ENCODE data around the gene KCNA3.
"Not testable (repeated sequence)": the region's sequence is repeated elsewhere in the genome, so short reads cannot be mapped to it uniquely, and the experiment has no call there.

The KCNA3 gene

DNA sequence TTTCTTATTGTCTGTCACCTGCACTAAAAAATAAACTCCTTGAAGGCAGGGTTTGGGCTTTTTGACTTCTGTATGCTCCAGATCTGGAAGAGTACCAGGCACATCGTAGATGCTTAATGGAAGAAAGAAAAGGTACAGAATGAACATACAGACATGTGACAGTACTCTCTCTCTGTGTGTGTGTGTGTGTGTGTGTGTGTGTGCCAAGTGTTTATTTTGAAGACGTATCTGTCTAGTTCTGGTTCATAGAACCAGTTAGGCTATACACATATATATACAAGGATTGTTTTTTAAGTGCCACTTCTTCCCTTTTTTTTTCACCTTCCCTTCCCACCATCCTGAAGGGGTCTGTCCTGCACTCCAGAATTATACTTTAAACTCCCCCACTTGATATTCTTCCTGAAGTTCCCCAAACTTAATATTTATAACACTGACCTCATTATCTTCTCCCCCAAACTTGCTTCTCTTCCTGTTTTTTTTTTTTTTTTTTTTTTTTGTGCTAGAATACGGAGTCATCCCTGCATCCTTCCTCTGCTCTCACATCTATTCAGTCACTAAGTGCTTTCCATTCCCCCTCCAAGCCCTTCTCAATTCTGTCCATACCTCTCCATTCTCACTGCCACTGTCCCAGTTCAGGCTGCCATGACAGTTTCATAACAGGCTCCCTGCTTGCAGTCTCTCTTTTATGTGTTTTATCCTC lies 5.4 kb upstream of the KCNA3 start:
- DNase-seq (ENCODE audit: low spot score) = no peak

DNA sequence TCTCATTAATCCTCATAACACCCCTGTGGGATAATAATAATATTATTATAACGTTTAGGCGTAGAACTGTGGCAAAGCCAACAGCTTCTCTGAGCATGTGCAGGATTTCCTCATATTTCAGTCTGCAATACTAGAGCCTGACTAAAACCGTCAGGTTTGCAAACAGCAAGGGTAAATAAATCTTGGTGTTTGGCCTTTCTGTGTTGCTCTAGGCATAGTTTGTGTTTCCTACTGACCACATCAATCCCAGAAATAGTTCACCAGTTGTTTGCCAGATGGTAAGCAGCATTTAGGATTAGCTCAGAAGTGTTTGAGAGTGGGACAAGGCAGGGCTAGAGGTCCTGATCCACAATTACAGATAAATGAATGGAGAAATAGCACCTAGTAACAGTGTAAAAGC lies 2.8 kb upstream of the KCNA3 start:
- no peak for DNase-seq (ENCODE audit: low spot score)

DNA sequence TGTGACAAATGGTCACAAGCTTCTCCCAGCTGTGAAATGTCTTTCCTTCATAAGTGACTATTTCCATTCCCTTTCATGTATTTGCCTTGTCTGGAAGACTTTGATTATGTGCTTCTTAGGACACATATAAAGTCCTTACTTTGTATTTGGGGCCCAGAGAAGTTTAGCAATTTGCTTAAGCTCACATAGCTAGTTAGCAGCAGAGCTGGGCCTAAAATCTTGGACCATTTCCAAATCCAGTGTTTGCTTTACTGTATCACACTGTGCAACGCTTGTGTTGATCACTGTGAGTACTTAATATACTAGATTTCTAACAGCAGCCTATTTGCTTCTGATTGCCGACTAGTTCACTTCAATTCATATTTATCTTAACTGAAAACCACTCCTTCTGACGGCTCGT lies 2.2 kb upstream of the KCNA3 start:
- DNase-seq (ENCODE audit: low spot score) = no peak

DNA sequence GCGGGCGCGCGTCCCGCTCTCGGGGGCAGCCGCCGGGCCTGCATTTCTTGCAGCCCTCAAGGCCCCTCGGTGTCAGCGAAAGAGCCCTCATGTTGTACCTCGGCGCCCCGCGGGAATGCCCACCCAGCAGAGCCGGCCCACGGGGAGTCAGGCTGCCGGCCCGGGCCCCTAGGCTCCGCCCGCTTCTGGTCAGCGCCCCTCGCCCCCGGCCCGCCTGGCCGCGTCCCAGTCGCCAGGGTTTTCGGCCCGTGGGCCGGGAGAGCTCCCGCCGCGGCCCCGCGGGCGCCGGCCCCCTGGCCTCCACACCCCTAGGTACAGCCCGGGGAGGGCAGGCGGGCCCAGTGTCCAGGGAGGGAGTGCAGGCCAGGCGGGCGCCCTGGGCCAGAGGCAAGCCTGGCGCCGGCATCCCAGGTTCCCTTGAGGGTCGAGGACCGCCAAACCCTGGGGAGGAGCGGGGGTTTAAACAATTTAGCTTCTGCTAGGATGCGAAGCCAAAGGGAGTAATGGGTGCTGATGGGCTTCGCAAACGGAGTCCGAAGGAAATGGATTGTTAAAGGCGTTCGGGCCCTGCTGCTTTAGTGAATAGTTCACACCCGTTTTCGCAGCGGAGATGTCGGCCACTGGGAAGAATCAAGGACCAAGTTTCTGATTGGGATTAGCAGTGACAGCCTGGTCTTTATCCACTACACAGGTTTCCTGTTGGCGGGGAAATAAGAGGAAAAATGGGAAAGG lies 486 bp upstream of the KCNA3 start:
- DNase-seq (ENCODE audit: low spot score) = no peak

DNA sequence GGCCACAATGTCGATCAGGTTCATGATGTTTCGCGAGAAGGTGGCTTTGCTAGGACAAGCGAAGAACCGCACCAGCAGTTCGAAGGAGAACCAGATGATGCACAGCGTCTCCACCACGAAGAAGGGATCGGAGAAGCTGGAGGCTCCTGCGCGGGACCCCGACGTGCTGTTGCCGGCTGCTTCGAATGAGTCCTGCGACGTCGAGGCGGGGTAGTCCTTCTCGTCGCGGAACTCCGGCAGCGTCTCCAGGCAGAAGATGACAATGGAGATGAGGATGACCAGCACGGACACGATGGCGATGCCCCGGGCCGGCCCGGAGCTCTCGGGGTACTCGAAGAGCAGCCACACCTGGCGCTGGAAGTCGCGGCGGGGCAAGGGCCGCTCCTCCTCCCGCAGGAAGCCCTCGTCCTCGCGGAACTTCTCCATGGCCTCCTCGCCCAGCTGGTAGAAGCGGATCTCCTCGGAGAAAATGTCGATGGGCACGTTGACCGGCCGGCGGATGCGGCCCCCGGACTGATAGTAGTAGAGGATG lies 869 bp downstream of the KCNA3 start:
- DNase-seq (ENCODE audit: low spot score) = no peak

DNA sequence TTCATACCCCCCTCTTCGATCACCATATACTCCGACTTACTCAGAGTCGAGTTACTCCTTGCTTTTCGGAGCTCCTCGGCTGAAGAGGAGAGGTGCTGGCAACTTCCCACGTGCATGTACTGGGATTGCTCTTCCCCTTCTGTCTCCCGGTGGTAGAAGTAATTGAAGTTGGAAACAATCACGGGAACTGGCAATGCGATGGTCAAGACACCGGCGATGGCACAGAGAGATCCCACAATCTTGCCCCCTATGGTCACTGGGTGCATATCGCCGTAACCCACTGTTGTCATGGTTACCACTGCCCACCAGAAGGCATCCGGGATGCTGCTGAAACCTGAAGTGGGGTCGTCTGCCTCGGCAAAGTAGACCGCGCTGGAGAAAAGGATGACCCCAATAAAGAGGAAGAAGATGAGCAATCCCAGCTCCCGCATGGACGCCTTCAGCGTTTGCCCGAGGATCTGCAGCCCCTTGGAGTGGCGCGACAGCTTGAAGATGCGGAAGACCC lies 1.5 kb downstream of the KCNA3 start:
- DNase-seq (ENCODE audit: low spot score) = no peak

DNA sequence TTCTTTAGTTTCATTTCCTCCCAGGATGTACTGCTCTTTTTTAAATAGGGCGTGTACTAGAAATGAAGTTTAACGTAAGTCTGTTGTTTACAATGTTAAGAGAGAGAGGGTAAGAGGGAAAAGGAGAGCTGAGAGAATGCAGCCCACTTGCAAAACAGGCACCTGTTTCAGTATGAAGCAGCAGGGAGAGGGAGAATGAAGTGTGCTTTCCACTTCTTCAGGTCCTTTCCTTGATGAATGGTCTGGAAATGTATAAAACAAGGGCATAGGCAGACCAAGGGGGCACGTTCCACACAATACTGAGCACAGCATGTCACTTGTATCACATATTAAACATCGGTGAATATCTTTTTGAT lies 2.0 kb downstream of the KCNA3 start:
- DNase-seq (ENCODE audit: low spot score) = no peak

DNA sequence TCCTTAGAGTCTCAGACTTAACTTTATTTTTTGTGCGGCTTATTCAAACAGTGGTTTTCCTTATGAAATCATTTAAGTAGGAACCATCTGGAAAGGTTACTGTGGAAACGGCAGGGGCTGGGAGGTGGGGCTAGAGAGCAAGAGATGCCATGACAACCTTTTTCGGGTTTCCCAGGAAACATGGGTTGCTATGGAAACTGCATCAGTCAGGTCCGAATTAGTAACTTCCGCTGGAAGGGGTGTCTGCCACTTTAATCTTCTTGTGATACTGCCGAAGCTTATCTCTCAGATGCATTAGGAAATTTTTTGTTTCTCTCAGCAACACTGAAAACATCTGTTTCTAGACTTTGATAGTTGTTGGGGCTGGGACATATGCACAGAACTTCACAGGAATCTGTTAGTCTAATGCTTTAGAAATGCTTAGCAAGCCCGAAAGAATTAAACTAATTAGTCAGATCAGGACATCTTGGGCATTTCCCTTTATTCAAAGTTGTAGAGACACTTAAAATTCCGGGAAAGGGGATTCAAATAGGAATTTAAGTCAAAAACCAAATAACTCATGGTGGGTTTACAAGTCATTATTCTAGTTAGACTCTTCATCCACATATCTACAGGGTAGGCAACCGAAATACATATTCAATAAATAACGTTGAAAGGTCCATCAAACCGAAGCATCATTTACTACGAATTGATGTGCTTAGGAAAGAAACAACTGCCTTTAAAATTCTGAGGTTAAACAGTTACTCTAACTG lies 2.6 kb downstream of the KCNA3 start:
- no peak for DNase-seq (ENCODE audit: low spot score)

DNA sequence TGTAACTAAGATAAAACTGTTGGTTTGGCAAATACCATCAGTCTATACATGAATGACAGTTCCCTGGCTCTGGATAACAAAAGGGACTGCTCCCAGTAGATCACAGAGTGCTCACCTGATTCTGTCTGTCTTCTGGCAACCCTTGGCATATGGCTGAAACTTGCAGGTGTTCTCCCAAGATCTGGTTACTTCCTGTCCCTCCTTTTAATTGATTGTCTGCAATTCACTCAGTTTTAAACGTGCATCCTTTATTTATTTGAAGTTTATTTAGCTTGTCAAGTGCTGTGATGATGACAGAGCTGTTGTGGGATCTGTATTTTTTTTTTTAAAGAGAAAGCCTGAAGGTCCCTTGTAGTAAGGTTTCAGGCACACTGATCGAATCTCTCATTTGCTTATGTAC lies 3.4 kb downstream of the KCNA3 start:
- DNase-seq (ENCODE audit: low spot score) = no peak

DNA sequence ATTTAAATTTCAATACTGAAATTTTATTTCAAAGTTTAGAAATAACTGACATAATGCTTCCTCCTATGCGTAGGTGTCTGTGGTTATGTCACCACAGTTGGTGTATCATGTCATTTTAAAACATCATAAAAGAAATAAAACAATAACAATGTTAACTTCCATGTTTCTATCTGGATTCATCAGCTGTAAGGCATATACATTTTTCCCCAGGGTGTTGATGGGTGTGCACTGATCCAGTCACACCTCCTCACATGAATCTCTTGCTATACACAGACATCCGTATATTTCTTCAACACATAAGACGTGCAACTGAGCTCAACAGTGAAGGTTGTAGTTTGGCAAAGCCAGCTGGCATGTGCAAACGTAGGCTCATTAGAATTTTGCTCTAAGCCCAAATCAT lies 6.2 kb downstream of the KCNA3 start:
- DNase-seq (ENCODE audit: low spot score) = no peak

DNA sequence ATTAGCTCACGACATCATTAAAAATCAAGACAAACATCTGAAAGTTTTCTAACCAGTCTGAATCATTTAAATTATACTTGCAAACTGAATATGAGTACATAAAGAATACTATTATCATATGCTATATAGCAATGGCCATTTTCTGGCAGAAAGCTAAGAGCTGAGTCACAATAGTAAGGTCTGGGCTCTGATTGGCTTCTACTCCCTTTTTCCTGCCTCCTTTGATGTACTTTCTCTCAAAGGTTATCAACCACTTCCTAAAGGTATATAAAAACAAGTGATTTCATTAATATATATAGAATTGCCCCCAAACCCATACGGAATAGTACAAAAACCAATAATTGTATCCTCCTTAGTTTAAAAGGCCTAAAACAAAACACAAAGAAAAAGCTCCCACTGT lies 7.0 kb downstream of the KCNA3 start:
- DNase-seq (ENCODE audit: low spot score) = no peak

DNA sequence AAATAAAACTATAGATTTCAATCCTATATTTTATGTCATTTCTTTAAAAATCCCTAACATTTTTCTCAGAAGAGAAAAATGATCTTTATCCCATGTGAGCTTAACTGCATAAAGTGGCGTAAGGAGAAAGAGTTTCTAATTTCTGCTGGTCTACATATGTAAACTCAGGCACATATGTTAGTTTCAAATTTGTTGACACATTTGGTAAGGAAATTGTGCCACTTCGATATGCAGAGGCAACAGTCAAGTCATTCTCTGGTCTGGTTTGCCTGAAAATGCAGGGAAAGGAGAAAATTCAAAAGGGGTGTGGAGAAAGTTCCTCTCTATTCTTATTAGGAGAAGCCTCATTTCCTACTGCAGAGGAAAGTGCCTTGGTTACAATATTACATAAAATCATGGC lies 11.5 kb downstream of the KCNA3 start:
- DNase-seq (ENCODE audit: low spot score) = no peak

DNA sequence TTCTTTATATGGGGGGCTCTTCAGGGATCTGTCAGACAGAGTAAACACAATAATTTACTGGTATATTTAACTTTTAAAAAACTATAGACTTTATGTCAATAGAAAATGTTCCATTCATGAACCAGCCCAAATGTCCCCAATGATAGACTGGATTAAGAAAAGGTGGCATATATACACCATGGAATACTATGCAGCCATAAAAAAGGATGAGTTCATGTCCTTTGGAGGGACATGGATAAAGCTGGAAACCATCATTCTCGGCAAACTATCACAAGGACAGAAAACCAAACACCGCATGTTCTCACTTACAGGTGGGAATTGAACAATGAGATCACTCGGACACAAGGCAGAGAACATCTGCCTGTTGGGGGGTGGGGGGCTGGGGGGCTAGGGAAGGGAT lies 15.2 kb downstream of the KCNA3 start:
- DNase-seq (ENCODE audit: low spot score) = not testable (repeated sequence)

DNA sequence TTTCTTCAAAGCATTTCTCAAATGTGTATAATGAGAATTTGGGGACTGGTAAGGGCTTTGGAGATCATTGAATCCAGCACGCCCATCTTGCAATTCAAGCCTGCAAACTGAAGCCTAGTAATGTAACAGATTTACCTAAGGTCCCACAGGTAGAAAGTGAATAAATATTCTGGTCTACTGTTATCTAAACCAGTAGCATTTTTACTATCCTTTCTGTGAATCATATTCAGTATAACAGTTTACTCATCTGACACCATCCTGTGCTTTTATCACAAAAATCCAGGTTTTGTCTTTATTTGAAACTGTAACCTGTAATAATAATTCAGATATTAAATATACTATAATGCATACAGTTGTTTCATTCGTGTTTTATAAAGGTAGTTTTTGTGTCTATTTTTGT lies 17.4 kb downstream of the KCNA3 start:
- DNase-seq (ENCODE audit: low spot score) = no peak

DNA sequence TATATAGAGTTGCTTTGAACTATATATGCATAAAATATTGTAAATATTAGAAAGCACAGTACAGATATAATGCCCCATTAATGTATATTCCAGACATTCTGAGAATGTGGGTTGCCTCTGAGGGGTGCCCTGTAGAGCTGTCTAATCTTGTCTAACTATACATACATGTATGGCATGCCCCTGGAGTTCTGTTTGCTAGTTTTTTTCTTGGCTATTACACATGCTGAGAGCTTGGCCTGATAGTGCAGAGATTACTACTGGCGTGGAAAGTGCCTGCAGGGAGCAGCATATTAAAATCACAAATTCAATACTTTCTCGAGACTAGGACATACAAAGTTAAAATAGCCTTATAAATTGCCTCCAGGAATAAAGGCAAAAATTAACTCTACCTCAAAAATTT lies 24.1 kb downstream of the KCNA3 start:
- DNase-seq (ENCODE audit: low spot score) = no peak

DNA sequence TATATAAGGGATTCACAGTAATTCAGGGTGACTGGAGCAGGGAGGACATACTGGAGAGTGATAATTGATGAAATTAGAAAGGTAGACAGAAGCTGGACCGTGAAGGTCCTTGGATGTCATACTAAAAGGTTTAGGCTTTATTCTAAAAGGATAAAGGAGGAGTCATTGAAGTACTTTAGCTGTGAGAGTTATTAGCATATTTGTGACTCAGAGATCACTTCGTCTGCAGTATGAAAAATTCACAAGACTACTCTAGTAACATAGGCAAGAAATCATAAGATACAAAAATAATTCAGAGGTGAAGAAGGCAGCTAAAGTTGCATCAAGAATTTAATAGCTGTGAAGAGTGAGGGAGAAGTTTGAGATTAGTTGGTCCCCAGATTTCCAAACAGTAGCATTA lies 26.3 kb downstream of the KCNA3 start:
- no peak for DNase-seq (ENCODE audit: low spot score)

DNA sequence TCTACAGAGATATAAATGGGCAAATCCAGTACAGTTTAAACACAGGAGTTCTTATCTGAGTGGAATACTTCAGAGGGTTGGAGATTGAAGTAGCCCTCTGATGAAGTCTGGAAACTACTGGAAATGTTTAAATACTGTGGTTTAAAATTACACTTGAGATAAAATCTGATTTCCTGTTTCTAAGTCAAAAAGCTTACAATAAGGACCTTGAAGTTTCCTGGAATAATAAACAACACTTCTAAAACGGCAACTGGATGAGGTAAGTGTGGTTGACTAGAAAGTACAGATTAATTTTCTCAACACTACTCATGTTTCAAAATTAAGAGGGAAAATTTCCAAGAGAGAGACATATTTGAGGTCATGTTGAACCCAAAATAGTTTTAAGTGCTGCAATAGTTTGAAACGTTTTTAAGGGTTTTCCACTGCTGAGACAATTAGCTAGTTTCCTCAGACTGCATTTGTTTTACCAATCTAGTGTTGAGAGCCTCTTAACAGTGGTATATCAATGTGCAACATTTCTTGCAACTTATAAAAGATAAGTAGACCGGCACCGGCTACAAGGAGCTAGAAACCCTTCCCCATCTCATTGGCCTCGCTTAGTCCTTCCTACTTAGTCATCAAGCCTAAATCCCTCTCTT lies 27.4 kb downstream of the KCNA3 start:
- no peak for DNase-seq (ENCODE audit: low spot score)

DNA sequence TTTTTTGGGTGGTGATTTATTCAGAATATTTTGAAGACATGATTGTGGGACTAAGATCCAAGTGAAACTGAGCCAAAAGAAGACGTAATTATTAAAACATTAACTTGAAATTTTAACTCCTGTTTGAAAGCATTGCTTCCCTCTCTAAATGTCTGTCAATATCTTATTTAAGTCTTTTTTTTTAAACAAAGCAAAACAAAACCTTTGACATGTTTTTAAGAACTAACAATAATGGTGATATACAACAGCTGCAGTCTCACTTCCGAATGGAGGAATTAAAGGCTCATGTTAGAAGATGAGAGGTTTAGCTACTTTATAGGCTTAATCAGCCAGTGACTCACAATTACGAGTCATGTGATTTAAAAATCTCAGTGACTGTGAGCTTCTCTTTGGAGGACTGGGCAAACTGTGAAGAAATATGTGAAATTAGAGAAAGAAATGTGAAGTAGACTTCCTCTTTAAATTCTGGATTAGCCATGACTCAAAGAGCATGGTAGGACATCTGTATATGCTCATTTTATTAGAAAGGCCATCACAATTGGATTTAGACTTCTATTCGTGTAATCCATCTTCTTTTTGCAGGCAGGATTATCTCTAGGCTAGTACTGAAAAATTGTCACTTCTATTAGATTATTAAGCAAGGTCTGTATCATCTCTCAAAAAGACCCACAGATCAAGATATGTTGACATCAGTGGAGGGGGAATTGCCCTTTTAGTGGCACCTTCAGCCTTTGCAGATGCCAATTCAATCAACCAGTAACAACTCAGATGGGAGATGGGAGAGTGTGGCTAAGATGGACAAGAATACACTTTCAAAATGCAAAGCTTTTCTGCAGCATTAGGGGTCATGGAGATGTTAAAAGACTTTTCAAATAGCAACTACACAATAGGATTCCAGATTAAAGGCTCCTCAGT lies 28.7 kb downstream of the KCNA3 start:
- DNase-seq (ENCODE audit: low spot score) = peak; percentile 80

DNA sequence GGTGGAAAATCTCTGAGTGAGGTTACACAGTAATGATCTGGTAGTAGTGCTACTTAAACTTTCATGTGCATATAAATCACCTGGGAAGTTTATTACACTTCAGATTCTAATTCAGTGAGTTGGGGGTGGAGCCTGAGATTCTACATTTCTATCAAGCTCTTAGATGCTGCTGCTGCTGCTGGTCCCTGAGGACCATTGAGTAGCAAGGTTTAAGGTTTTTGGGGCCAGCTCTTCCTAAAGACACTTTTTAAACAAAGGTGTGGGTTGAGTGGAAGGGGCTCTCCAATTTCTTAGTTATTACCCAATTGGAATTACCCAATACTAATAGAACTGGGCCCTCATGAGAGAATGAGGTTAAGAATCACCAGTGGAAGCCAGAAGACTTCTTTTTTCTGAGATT lies 29.5 kb downstream of the KCNA3 start:
- no peak for DNase-seq (ENCODE audit: low spot score)

DNA sequence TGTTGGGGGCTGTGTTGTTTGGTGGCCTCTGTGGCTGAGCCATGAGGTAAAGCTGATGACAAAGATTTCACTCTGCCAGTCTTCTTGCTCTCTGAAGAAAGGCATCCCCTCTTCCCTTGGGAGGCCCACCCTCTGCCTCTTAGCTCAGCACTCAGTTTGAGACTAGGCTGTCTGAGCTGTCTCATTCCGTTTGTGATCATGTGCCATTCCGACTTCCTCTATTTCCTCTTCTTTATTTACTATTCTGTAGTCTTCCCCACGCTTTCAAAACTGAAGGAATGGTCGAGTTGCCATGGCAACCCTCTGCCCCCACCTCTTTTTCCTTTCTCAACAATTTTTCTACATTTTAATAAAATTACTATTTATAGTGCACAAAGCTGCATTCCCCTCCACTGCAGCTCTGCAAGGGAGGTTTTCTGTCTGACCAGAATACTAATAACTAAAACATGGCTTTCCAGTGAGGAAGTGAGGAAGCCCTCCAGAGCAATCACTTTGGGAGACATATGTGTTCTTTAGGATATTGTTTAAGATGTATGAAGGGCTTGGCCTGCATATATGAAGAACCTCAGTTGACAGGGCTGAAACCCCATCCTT lies 30.8 kb downstream of the KCNA3 start:
- DNase-seq (ENCODE audit: low spot score) = no peak
